ENCODE results near the gene SLC12A1.

SLC12A1 gene

DNA sequence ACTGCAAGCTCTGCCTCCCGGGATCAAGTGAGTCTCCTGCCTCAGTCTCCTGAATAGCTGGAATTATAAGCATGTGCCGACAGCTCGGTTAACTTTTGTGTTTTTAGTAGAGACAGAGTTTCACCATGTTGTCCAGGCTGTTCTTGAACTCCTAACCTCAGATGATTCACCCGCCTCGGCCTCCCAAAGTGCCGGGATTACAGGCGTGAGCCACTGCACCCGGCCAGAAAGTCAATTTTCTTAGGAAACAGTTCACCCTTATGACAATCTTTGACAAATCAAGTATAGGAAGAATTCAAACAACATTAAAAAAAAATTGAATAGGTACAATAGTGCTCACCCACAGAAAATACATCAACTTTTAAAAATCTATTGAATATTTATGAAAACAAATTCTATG lies 101.5 kb downstream of the SLC12A1 start:
- intact Hi-C loops (cut with DNase I; ENCODE audit: low total_unique reads): no loop called here
- Histone ChIP-seq H3K27ac (no peak overlapping the region), H3K36me3 (no peaks in the 10 kb centered on the region), H3K4me1 (no peaks in the 10 kb centered on the region), H3K27me3 (no peaks in the 10 kb centered on the region), H3K9me3 (no peaks in the 10 kb centered on the region), H3K4me3 (no peak overlapping the region)
- TF ChIP-seq CTCF (IDR thresholded peaks at IDR 0.05): no peak
- no peak for DNase-seq

- no peaks in the 10 kb centered on the region for H3K4me1 ChIP-seq
- TF ChIP-seq CTCF (IDR thresholded peaks at IDR 0.05): no peak
- no peaks in the 10 kb centered on the region for H3K9me3 ChIP-seq
- intact Hi-C loops (cut with DNase I; ENCODE audit: low total_unique reads): no loop called here
- H3K27ac ChIP-seq: no peak overlapping the region
- no peak for DNase-seq
- no peaks in the 10 kb centered on the region for H3K36me3 ChIP-seq
- H3K27me3 ChIP-seq: no peaks in the 10 kb centered on the region
- no peak overlapping the region for H3K4me3 ChIP-seq
Observed at GRCh38 chr15:48309740-48310139, 103.6 kb downstream of the SLC12A1 start.

DNA sequence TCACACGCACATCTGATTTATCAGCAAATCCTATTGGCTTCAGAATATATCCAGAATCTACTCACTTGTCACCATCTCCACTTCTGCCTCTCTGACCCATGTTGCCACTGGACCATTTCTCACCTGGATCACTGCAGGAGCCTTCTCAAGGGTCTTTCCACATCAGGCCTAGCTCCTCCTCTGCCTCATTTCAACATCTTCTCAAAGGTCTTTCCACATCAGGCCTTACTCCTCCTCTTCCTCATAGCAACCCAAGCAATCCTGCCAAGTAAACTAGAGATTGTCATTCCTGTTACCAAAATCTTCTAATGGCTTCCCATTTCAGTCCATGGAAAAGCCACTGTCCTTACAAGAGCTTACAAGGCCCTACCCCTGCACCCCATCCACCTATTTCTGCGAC lies 107.1 kb downstream of the SLC12A1 start:
- no peaks in the 10 kb centered on the region for H3K27me3 ChIP-seq
- H3K36me3 ChIP-seq: no peaks in the 10 kb centered on the region
- no peak overlapping the region for H3K4me3 ChIP-seq
- intact Hi-C loops (cut with DNase I; ENCODE audit: low total_unique reads): no loop called here
- no peak for DNase-seq
- no peak for TF ChIP-seq CTCF (IDR thresholded peaks at IDR 0.05)
- no peak overlapping the region for H3K27ac ChIP-seq
- H3K9me3 ChIP-seq: no peaks in the 10 kb centered on the region
- H3K4me1 ChIP-seq: no peaks in the 10 kb centered on the region

- intact Hi-C loops (cut with DNase I; ENCODE audit: low total_unique reads): no loop called here
- DNase-seq: no peak
- Histone ChIP-seq H3K4me1 (no peaks in the 10 kb centered on the region), H3K36me3 (no peaks in the 10 kb centered on the region), H3K27me3 (no peaks in the 10 kb centered on the region), H3K9me3 (no peaks in the 10 kb centered on the region), H3K27ac (no peak overlapping the region), H3K4me3 (no peak overlapping the region)
- TF ChIP-seq CTCF (IDR thresholded peaks at IDR 0.05): no peak
Observed at GRCh38 chr15:48315041-48315440, 108.9 kb downstream of the SLC12A1 start.

GRCh38 chr15:48317221-48317620 lies 111.1 kb downstream of the SLC12A1 start:
- intact Hi-C loops (cut with DNase I; ENCODE audit: low total_unique reads): no loop called here
- H3K36me3 ChIP-seq: no peaks in the 10 kb centered on the region
- DNase-seq: no peak
- no peak overlapping the region for H3K27ac ChIP-seq
- TF ChIP-seq CTCF (IDR thresholded peaks at IDR 0.05): no peak
- no peaks in the 10 kb centered on the region for H3K27me3 ChIP-seq
- H3K9me3 ChIP-seq: no peaks in the 10 kb centered on the region
- no peak overlapping the region for H3K4me3 ChIP-seq
- H3K4me1 ChIP-seq: no peaks in the 10 kb centered on the region

- H3K36me3 ChIP-seq: no peaks in the 10 kb centered on the region
- H3K27ac ChIP-seq: no peak overlapping the region
- no peaks in the 10 kb centered on the region for H3K27me3 ChIP-seq
- H3K9me3 ChIP-seq: no peaks in the 10 kb centered on the region
- no peak for DNase-seq
- intact Hi-C loops (cut with DNase I; ENCODE audit: low total_unique reads): no loop called here
- no peak for TF ChIP-seq CTCF (IDR thresholded peaks at IDR 0.05)
- H3K4me3 ChIP-seq: no peak overlapping the region
- no peaks in the 10 kb centered on the region for H3K4me1 ChIP-seq
Observed at GRCh38 chr15:48318131-48318530, 112.0 kb downstream of the SLC12A1 start.

All from tibial artery (tissue), 4 donors.